ENCODE measurements around the gene EPHB1. TPM values are rescaled to one million over a fixed set of nuclear protein-coding genes. Genes with fewer than 3 reads are reported as not detected.

The EPHB1 gene
- total and polyA plus RNA-seq, 4 donors, result 0.23 to 1.7 (median 0.52) TPM

GRCh38 chr3:134803652-134804051 lies 8.6 kb downstream of the EPHB1 start:
- H3K9me3 ChIP-seq (ENCODE audit: control insufficient read depth in 4 of 4, low read length in 3 of 4), result no peaks in the 10 kb centered on the region
- no peaks in the 10 kb centered on the region for H3K4me1 ChIP-seq (ENCODE audit: control insufficient read depth in 4 of 4, insufficient read depth in 4 of 4, low read length in 3 of 4)
- H3K4me3 ChIP-seq (ENCODE audit: low read depth in 1 of 3, low read length in 3 of 3), result no peak overlapping the region
- 87% methylated on average over 4 of the region's 4 CpGs for WGBS
- H3K27me3 ChIP-seq (ENCODE audit: control insufficient read depth in 4 of 4, insufficient read depth in 4 of 4, low read length in 3 of 4), result peaks cover 0 to 3% (median 0%) of the 10 kb centered on the region in 4 donors
- H3K27ac ChIP-seq (ENCODE audit: low read depth in 1 of 2, low read length in 2 of 2), result no peak overlapping the region
- TF ChIP-seq SP1 (IDR thresholded peaks at IDR 0.05) (no peak), EGR1 (IDR thresholded peaks at IDR 0.05; ENCODE audit: low read depth in 2 of 2) (no peak), YY1 (IDR thresholded peaks at IDR 0.05) (no peak), ZBTB33 (IDR thresholded peaks at IDR 0.05) (no peak), REST (IDR thresholded peaks at IDR 0.05) (no peak), RAD21 (IDR thresholded peaks at IDR 0.05) (no peak), GABPA (IDR thresholded peaks at IDR 0.05 in 1 of 2, conservative IDR thresholded peaks at IDR 0.05 in 1 of 2) (no peak)
- TF ChIP-seq, protein P1, sequence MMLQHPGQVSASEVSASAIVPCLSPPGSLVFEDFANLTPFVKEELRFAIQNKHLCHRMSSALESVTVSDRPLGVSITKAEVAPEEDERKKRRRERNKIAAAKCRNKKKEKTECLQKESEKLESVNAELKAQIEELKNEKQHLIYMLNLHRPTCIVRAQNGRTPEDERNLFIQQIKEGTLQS (IDR thresholded peaks at IDR 0.05), result no peak
- H3K36me3 ChIP-seq (ENCODE audit: control insufficient read depth in 4 of 4, insufficient read depth in 3 of 4, low read depth in 1 of 4, low read length in 3 of 4), result no peaks in the 10 kb centered on the region
- DNase-seq (ENCODE audit: low spot score), result no peak
- no peak overlapping the region for H3K9ac ChIP-seq (ENCODE audit: low read depth in 1 of 2, low read length in 2 of 2)

- H3K9ac ChIP-seq (ENCODE audit: low read depth in 1 of 2, low read length in 2 of 2), result no peak overlapping the region
- WGBS, result 71% methylated on average over 14 of the region's 14 CpGs
- no peak for TF ChIP-seq NR2F2 (IDR thresholded peaks at IDR 0.05)
- TF ChIP-seq EGR1 (IDR thresholded peaks at IDR 0.05; ENCODE audit: low read depth in 2 of 2), result no peak
- no peak for TF ChIP-seq HNF4G (IDR thresholded peaks at IDR 0.05)
- TF ChIP-seq TAF1 (conservative IDR thresholded peaks at IDR 0.05), result no peak
- TF ChIP-seq CTCF (IDR thresholded peaks at IDR 0.05; ENCODE audit: low read depth, low read length, missing input control), result no peak
- TF ChIP-seq YY1 (IDR thresholded peaks at IDR 0.05), result no peak
- TF ChIP-seq SP1 (IDR thresholded peaks at IDR 0.05), result no peak
- no peak for TF ChIP-seq GABPA (IDR thresholded peaks at IDR 0.05 in 1 of 2, conservative IDR thresholded peaks at IDR 0.05 in 1 of 2)
- TF ChIP-seq JUND (IDR thresholded peaks at IDR 0.05), result no peak
- no peak for TF ChIP-seq REST (IDR thresholded peaks at IDR 0.05)
- no peak for TF ChIP-seq FOXA1 (IDR thresholded peaks at IDR 0.05)
- no peak for TF ChIP-seq ZBTB33 (IDR thresholded peaks at IDR 0.05)
- TF ChIP-seq, protein P2, sequence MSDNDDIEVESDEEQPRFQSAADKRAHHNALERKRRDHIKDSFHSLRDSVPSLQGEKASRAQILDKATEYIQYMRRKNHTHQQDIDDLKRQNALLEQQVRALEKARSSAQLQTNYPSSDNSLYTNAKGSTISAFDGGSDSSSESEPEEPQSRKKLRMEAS (IDR thresholded peaks at IDR 0.05), result no peak
- H3K4me1 ChIP-seq (ENCODE audit: control insufficient read depth in 4 of 4, insufficient read depth in 4 of 4, low read length in 3 of 4), result no peaks in the 10 kb centered on the region
- no peaks in the 10 kb centered on the region for H3K36me3 ChIP-seq (ENCODE audit: control insufficient read depth in 4 of 4, insufficient read depth in 3 of 4, low read depth in 1 of 4, low read length in 3 of 4)
- DNase-seq (ENCODE audit: low spot score), result no peak
- no peak overlapping the region for H3K4me3 ChIP-seq (ENCODE audit: low read depth in 1 of 3, low read length in 3 of 3)
- no peak overlapping the region for H3K27ac ChIP-seq (ENCODE audit: low read depth in 1 of 2, low read length in 2 of 2)
- no peaks in the 10 kb centered on the region for H3K9me3 ChIP-seq (ENCODE audit: control insufficient read depth in 4 of 4, low read length in 3 of 4)
- no peaks in the 10 kb centered on the region for H3K27me3 ChIP-seq (ENCODE audit: control insufficient read depth in 4 of 4, insufficient read depth in 4 of 4, low read length in 3 of 4)
Observed at GRCh38 chr3:134804508-134805480, 9.7 kb downstream of the EPHB1 start.
